Measurements from ENCODE around the gene CLPTM1L.

The CLPTM1L gene

GRCh38 chr5:1323803-1324173 is 21.1 kb downstream of the CLPTM1L start:
- FAIRE-seq: no peak
- no peak for TF ChIP-seq CTCF (IDR thresholded peaks at IDR 0.05; ENCODE audit: insufficient read depth, missing control alignments)
- peak; percentile 2 for DNase-seq (ENCODE audit: insufficient read length, low spot score)

- FAIRE-seq: no peak
- no peak for TF ChIP-seq CTCF (IDR thresholded peaks at IDR 0.05; ENCODE audit: insufficient read depth, missing control alignments)
Observed at GRCh38 chr5:1322955-1323802, 21.7 kb downstream of the CLPTM1L start.

GRCh38 chr5:1322036-1322900 is 22.6 kb downstream of the CLPTM1L start:
- no peak for FAIRE-seq
- TF ChIP-seq CTCF (IDR thresholded peaks at IDR 0.05; ENCODE audit: insufficient read depth, missing control alignments): no peak
- peak; percentile 3 for DNase-seq (ENCODE audit: insufficient read length, low spot score)

More at GRCh38 chr5:1322955-1323802, 21.7 kb downstream of the CLPTM1L start:
- peak; percentile 3 for DNase-seq (ENCODE audit: insufficient read length, low spot score)

- FAIRE-seq (no peak), DNase-seq (ENCODE audit: insufficient read length, low spot score) (peak; percentile 4)
- no peak for TF ChIP-seq CTCF (IDR thresholded peaks at IDR 0.05; ENCODE audit: insufficient read depth, missing control alignments)
Observed at GRCh38 chr5:1321576-1321975, 23.3 kb downstream of the CLPTM1L start.

GRCh38 chr5:1320436-1321344 is 24.2 kb downstream of the CLPTM1L start:
- peak; percentile 10 for DNase-seq (ENCODE audit: insufficient read length, low spot score)
- TF ChIP-seq CTCF (IDR thresholded peaks at IDR 0.05; ENCODE audit: insufficient read depth, missing control alignments): no peak
- no peak for FAIRE-seq

GRCh38 chr5:1319436-1320256 is 25.3 kb downstream of the CLPTM1L start:
- no peak for TF ChIP-seq CTCF (IDR thresholded peaks at IDR 0.05; ENCODE audit: insufficient read depth, missing control alignments)
- FAIRE-seq (no peak), DNase-seq (ENCODE audit: insufficient read length, low spot score) (peak; percentile 3)
